GM19372 (cell line): ENCODE results near the gene NCAPG2.

Experiments used
- ATAC-seq: cut with Tn5 transposase; IDR thresholded peaks from one replicate; pipeline ENCODE4 v1.9.1; 2021; ENCODE audit warnings: mild to moderate bottlenecking, low read depth, moderate library complexity; ENCODE audit not compliant: unreplicated experiment

NCAPG2 gene

DNA sequence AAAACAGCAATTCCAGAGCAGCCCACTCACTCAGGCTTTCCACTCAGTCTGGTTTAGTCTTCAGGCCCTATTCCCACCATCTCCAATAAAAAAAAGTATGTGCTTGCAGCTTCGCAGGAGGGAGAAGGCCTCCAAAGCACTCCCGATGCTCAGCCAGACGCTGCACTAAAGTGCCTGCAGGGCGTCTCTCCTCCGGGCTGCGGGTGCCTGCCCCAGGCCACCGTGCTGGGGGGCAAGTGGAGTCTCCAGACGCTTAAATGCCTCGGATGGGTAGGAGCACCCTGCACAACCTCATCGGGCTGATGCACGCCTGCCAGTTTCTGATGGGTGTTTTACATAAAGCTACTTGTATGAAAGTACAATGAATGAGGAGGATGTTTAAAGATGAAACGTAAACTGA lies 31.3 kb upstream of the NCAPG2 start:
- ATAC-seq = no peak

DNA sequence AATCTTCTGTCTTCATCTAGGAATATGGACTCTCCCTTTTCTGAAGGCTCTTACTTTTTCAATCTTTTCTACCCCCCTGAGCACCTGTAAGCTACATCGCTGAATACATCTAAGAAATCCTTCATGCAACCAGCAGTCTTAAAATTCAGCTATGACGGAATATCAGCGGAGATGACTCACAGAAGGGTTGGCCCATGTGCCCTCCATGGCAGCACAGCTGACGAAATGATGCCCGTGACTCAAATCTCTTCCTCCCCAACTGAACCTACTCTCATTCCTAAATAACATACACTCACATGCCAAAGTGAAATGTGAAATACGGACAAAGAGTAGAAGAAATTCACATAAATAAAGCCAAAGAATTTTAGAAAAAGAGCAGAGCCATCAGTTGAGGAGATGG lies 30.3 kb upstream of the NCAPG2 start:
- no peak for ATAC-seq

DNA sequence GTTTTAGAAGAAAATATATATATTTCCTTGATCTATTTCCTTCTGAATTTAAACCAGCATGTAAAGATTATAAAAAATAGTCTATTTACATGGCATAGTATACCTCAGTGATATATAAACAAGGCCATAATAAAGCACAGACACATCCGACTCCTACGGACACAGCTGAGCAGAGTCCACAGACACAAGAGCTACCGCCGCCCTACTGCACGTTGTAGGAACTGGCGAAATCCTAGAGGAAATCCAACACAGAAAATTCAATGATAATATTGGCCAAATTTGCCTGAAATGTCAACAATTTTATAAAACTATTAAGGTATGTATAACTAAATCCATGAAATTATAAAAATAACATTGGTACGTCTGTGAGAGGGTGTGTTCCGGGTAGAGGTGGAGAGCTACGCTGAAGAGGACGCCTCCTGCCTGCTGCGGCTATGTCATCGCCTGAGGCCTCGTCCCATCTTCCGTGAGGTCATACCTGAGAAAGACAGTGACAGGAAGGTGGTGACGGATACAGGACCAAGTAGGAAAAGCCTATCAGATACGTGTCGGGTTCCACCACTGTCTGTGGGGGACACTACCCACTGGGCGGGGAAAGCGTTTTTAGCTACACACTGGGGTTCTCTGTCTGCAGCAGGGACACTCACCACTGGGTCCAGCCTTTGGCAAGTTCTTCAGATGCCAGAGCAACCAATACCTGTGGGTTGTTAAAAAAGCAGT lies 29.3 kb upstream of the NCAPG2 start:
- ATAC-seq = no peak

DNA sequence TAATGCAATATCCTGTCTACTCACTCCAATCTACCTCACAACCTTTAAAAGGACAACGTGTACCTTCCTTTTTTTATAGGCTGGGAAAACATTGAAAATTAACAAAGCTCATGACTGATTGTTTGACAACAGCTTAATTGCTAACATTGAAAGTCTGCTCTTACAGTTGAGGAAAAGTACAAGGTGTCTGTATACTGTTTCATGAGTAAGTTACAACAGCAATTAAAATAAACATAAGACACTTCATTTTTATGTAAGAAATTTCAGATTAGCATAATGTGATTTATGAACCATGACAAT lies 28.6 kb upstream of the NCAPG2 start:
- no peak for ATAC-seq

DNA sequence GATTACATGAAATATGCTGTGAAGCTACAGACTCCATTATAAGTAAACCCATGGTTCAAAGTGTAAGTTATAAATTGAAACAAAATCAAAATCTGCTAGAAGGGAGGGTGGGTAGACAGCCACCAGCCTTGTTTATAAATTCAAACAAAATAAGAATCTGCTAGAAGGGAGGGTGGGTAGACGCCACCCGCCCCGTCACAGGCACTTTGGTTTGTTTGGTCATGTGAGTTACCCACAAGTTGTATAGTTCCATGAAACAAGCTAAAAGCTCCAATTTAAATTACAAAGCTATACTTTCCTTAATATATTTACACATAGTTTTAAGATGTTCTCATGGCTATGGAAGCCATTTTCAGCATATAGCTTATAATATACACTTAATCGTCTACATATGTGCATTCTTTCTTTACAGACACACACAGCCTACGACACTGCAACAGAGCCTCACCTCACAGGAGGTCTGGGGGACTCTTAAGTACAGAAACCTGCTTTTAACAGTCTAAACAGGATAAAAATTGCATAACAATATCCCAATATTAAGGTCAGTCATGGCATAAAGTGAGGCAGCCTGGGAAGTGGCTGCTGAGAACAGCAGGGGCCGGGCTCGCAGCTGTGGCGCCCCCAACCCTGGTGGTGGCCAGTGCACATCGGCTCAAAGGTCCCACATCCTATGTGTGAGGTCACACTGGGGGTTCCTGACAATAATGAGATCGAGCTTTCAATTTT lies 28.1 kb upstream of the NCAPG2 start:
- no peak for ATAC-seq

DNA sequence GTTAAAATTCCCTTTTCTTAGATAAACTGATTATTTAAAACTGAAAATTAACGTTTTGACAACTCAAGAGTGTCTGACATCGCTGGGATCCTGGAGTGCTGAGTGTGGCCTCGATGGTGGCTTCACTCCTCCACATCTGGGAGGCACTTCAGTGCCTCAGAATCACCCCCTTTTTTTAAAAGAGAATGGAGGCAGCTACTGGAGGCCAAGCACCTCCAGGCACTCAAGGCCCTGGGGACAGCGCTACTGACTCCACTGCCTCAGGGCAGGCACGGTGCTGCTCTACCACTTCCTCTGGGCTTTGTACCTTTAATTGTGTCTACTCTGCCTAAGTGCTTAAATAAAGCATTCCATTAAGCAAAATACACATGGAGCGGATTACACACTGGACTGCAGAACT lies 27.2 kb upstream of the NCAPG2 start:
- no peak for ATAC-seq

DNA sequence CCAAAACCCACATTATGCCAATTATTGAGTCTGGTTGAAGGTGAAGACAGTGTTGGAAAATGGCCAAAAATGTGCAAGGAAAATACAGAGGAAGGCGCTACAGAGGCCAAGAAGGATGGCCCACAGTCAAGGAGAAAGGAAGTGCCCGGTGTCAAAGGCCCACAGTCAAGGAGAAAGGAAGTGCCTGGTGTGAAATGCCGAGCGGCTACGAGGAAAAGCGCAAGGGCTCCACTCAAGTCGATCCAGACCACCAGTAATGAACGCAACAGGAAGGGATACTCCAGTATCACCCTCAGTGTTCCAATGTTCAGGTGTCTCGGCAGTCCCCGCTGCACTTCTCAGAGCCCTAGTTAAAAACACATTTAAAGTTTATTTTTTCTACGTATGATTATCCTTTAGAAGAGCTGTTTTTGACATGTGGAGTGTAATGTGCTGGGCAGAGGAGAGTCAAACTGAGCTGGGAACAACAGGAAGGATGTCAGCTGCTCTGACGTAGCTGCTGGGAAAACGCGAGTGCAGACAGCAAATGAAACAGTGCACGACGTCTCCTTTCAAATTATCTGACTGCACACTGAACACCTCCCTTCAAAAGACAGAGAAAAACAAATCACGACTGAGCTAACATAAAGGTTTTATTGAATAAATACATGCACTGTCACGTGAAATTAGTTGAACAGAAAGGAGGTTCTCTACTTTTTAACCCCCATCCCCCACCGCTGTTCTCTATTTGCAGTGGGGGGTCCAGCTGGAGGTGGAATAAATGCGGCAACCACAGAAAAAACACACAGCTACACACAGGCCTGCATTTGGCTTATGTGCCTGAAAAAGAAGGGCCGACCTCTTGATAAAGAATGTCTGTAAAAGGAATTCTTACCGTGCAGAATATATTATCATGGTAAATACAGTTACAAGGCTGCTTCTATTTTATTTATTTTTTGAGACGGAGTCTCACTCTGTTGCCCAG lies 26.1 kb upstream of the NCAPG2 start:
- no peak for ATAC-seq

DNA sequence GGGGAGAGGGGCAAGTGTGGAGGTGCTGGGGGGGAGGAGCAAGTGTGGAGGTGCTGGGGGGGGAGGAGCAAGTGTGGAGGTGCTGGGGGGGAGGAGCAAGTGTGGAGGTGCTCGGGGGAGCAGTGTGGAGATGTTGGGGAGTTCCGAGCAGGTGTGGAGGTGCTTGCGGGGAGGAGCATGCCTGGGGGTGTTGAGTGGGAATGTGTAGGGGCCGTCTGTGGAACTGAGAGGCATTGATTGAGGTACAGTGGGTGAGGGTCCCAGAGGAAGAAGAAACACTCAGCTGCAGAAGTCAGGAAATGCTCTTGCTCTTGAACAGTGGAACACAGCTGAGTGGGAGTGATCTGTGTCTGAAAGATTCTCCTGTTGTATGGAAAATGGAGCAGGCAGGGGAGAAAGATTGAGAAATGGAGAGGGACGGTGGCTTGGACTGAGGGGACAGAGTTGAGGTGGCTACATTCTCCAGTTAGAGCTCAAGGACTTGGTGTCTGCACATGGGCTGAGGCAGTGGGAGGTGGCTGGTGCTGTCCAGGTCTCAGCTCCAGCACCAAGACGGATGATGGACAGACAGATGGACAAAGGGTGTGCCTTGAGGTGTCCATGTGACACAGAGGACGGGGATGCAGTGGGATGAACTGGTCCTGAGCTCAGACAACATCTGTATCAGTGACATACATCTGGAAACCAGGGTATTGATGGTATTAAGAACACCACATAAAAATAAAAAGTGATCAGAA lies 25.2 kb upstream of the NCAPG2 start:
- no peak for ATAC-seq

DNA sequence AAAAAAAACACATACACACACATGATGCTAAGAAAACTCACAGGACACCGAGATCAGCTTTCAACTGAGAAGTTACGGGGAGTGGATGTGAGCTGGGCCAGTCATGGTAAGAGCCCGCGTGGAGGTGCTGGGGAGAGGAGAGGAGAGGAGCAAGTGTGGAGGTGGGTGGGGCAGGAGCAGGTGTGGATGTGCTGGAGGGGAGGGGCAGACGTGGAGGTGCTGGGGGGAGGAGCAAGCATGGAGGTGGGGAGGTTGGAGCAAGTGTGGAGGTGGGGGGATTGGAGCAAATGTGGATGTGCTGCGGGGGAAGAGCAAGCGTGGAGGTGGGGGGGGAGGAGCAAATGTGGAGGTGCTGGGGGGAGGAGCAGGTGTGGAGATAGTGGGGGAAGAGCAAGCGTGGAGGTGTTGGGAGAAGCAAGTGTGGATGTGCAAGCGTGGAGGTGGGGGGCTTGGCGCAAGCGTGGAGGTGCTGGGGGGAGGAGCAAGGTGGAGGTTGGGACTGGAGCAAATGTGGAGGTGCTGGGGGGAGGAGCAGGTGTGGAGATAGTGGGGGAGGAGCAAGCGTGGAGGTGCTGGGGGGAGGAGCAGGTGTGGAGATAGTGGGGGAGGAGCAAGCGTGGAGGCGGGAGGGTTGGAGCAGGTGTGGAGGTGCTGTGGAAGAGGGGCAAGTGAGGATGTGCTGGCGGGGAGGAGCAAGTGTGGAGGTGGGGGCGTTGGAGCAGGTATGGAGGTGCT lies 24.5 kb upstream of the NCAPG2 start:
- ATAC-seq = no peak

DNA sequence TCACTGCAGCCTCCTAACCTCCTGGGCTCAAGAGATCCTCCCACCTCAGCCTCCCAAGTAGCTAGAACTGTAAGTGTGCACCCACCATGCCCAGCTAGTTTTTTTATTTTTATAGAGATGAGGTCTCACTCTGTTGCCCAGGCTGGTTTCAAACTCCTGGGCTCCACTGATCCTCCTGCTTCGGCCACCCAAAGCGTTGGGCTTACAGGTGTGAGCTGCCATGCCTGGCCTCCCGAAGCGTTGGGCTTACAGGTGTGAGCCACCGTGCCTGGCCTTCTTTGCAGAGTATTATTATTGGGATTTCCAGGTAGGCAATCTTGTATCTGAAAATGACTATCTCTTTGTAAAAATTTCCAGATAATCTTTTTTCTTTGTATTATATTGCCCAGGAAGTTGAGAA lies 23.1 kb upstream of the NCAPG2 start:
- no peak for ATAC-seq

DNA sequence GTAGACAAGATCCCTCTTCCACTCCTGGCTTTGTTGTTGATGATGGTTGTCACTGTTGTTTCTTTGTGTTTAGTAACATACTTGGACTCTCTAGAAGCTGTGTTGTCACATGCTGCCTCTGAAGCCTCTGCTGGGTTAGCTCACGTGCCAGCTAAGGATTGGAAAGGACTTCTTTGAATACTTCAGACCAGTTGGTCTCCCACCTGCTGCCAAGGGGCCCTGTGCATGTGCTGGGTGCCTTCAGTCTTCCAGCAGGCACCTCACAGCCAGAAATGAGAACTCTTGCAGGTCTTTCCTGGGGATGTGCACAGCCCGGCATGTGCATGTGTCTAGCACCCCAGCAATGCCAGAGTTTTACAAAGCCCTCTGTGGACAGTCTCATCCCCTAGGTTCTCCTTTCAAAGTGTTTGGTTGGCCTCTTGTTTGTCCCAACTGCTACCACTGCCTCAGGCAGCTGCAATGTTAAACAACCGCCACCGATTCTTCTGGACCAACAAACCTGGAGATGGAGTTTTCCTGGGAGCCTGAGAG lies 21.7 kb upstream of the NCAPG2 start:
- no peak for ATAC-seq

DNA sequence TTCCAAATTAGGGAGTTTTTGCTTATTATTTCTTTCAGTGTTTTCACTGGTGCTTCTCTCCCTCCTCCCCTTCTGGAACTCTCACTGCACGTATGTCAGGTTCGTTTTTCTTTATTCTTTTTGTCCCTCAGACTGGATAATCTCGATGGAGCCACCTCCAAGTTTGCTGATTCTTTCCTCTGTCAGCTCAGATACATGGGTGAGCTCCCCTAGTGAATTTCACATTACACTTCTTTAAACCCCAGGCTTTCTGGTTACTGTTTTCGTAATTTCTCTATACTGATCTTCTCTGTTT lies 20.8 kb upstream of the NCAPG2 start:
- ATAC-seq = no peak

DNA sequence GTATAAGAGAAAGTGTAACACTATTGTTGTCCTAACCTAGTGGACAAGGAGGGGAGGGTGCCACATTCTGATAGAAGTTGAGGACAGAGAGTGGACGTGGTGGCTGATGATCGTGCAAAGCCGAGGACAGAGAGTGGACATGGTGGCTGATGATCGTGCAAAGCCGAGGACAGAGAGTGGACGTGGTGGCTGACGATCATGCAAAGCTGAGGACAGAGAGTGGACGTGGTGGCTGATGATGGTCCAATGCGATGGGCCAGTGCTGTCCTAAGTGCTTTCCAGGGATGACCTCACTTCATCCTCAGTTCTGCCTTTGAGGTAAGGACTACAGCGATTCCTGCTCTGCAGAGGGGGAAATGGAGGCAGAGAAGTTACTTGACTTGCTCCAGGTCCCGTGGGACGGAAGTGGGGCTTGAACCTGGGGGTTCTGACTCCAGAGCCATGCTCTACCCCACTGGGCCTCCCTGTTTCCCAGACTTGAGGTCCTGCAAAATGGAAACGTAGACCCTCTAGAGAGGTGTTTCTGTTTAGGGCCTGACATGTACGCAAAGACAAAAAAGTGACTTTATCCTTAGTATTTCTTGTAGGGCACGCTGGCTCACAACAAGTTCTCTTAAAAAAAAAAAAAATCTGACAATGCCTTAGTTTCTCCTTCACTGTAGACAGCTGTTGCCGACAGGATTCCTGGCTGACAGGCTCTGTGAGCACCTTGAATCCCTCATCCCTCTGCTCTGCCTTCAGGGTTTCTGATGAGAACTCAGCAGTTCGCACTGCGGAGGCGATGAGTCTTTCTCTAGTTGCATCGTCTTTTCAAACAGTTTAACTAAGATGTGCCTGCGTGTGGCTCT lies 20.3 kb upstream of the NCAPG2 start:
- ATAC-seq = no peak

DNA sequence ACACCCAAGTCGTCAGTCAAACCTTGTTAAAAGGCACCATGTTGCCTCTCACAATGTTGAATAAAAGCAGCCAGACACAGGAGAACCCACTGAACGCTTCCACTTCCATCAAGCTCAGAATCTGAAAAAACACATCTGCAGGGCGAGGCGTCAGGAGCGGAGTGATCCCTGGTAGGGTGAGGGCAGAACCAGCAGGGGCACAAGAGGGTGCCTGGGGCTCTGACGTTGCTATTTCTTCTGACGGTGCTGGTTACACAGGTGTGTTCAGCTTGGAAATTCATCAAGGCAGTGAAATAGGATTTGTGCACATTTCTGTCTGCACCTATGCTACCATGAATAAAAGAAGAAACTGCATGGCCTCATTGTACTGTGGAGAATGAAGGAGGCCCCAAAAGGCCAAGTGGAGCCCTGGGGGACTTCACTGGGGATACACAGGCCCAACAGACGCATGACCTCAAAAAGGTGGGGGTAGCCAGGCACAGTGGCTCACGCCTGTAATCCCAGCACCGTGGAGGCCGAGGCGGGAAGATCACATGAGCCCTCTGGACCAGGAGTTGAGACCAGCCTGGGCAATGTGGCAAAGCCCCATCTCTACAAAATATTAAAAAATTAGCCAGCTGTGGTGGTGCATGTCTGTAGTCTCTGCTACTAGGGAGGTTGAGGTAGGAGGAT lies 19.2 kb upstream of the NCAPG2 start:
- no peak for ATAC-seq

DNA sequence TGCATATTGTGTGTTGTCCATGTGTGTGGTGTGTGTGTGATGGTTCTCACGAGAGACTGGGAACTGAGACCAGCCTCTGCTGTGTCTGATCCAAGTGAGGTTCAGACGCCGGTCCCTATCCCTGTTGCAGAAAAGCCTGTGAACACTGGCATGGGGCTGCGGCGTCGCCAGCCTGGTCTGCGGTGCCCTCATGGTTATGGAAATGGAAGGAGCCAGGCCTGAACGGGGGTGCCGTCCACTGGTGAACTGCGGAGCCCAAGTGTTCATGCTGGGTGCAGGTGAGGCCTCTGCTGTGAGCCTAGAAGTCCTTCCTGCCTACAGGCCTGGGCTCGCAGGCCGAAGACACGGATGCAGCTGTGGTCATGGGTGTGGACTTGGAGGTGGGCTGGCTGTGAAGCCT lies 18.7 kb upstream of the NCAPG2 start:
- no peak for ATAC-seq

DNA sequence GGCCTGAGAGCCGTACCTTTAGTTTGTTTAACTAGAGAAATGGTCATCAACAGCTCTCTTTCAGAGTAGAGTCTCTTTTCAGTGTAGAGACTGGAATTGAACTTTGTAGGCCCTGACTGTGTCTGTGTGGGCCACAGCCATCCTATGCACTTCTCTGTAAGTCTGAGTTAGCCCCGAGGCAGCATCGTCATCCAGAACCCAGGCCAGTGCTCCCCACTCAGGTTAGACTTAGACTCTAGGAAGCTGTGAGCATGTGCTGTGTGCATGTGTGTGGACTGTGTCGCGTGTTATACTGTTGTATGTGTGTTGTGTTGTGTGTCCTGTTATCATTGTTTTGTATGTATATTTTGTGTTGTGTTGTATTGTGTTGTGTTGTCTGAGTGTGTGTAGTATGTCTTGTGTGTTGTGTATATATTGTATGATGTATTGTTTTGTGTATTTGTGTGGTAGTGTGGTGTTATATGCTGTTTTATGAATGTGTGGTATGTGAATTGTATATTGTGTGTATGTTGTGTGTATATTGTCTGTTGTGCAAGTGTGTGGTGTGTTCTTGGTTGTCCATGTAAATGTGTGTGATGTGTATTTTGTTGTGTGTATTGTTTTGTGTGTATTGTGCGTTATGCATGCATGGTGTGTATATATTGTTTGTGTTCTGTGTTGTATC lies 18.1 kb upstream of the NCAPG2 start:
- ATAC-seq = no peak

DNA sequence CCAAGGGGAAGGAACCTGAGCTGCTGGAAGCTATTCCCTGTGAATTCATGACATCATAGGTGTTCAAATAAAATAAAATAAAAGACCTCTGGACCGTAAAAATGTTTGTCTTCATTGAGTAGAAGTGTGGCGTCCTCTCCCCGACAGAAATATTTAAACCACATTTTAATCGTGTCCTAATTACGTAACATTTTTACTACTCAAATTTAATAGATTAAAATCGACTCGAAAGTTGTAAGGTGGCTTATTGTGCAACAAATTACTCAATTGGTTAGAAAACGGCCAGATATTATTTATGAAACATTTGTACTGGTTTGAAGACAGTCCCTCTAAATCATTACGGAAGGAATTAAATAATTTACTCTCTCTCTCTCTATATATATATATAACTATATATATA lies 15.5 kb upstream of the NCAPG2 start:
- ATAC-seq = no peak

DNA sequence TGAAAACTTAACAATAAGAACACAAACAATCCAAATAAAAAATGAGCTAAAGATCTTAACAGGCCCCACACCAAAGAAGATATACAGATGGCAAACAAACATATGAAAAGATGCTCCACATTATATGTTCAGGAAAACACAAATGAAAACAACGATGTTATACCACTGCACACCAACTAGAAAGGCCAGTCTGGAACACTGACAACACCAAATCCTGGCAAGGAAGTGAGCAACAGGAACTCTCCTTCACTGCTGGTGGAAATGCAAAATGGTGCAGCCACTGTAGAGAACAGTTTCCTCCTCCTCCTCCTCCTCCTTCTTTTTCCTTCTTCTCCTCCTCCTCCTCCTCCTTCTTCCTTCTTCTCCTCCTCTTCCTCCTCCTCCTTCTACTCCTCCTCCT lies 12.2 kb upstream of the NCAPG2 start:
- no peak for ATAC-seq
